Activated CD8-positive, alpha-beta memory T cell treated with anti-CD3 and anti-CD28 coated beads, Interleukin-2, amount 50 U/mL, for 1 hour (primary cell): ENCODE data around the gene CXCL14.

Experiments
- DNase-seq: peaks from one replicate; pipeline ENCODE4 v3.0.0-alpha.2; 2020; ENCODE audit errors: extremely low read depth

CXCL14 gene, protein sequence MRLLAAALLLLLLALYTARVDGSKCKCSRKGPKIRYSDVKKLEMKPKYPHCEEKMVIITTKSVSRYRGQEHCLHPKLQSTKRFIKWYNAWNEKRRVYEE

DNA sequence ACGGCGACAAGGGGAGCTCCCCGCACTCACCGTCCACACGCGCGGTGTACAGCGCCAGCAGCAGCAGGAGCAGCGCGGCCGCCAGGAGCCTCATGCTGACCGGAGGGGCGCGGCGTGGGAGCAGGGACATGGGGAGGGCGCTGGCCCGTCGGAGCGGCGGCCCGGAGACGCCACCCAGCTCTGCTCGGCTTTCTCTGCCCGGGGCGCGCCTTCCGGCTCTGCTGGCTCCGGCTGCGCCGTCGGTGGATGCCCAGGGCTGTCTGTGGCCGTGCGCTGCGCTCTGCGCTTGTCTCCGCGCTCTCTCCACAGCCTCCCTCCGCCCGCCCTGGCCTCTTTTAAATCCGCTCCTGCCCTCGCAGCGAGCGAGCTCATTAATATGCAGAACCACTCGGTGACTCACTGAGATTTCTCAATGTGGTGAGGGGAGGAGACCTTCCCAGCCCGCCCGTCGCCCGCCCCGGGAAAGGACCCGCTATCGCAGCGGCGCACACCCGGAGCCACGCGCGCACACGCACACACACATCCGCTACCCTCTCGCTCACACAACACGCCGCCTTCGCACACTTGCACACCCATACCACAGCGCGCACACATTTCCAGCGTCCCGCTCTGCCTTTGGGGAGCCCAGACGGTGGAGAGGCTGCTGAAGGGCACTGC is at the start of gene CXCL14:
CXCL14 (minus strand) TSS at position 307 of the 657 bp plus-strand sequence; CDS start at position 94, 213 bp downstream.
- no peak for DNase-seq

DNA sequence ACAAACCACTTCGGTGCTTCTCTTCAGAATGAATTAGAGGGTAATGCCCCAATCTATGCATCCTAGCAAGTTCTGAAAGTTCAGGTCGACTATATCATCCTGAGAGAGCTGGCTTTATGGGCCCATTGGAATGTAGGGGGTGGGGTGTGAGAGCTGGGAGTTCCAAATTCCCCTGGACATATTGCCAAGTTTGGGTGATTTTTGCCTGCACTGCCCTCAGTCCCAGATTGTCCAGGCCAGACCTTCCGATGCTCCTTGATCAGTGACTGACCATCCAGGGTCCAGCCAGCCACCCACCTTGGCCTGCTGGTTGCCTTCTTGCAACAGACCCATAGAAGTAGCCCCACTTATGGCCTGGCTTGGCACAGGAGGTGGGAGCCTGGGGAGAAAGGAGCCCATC is 47.8 kb upstream of the CXCL14 start:
- DNase-seq, result no peak

DNA sequence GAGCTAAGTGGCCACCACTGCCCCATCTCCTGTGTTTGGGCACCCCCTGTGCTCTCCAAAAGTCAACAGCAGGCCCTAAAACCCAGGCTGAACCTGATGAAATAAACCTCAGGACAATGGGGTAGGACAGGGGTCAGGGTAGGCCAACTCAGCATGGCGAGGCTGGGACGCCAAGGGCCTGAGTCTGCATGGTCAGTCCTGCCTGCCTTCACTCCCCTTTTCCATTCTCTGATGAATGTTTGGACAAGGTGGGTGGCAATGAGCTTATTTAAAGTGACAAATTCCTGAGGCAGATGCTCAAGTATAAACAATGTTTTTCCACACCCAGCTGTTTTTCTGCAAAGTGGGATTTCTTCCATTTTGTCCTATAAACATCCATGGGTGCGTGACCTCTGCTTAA is 47.2 kb upstream of the CXCL14 start:
- no peak for DNase-seq

DNA sequence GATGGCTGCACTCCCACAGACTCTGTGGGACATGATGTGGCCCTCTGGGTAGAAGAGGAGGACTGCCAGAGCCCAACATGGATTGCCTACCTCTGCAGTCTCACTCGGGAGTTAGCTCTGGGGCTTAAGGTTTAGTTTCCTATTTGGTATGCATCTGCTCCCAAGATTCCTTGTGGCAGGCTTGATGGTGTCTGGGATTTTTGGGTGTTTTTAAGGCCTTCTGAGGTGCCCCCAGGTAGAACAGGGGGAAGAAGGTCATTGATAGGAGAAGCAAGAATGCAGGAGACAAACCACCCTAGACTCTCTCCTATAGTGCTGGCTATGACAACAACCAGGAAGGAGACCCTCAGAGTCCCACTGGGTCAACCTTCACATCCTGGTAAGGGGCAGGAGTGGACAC is 46.7 kb upstream of the CXCL14 start:
- DNase-seq, result no peak

DNA sequence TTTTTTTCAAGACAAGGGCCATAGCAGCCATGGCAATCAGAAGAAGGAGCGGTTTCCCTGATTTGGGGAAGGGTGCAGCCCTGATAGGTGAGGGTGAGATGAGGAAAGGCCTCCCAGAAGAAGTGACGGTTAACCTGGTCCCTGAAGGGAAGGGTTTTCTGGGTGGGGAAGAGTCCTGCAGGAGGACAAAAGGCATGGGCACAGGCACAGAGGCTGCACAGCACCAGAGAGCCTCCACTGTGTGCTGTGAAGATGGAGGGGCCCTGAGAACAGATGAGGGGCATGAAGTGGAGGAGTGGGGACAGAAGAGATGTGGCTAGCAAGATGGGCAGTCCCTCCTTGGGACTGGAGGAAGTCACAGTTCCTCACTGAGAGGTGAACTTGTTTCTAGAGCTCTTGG is 46.3 kb upstream of the CXCL14 start:
- no peak for DNase-seq

DNA sequence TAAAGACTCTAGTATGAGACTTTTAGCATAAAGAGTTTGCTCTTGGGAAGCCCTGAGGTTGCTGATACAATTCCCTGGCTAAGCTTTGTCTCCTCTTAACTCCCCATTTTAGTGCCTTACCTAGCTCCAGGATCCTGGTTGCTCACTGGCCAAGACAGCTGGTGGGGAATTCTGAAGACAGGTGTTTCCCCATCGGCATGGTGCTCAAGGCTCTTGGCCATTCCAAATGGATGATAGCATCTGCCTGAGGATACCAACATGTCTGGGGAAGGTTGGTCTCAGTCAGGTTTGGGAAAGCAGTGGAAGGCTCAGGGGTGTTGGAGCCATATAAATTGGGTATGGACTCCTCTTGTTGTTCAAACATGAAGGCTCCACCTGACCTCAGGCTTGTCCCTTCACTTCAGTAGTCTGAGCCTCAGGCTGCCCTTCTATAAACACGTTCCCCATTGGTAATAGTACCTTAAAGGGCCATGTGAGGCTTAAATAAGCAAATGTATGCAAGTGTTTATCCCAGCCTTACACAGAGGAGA is 44.5 kb upstream of the CXCL14 start:
- DNase-seq, result no peak

DNA sequence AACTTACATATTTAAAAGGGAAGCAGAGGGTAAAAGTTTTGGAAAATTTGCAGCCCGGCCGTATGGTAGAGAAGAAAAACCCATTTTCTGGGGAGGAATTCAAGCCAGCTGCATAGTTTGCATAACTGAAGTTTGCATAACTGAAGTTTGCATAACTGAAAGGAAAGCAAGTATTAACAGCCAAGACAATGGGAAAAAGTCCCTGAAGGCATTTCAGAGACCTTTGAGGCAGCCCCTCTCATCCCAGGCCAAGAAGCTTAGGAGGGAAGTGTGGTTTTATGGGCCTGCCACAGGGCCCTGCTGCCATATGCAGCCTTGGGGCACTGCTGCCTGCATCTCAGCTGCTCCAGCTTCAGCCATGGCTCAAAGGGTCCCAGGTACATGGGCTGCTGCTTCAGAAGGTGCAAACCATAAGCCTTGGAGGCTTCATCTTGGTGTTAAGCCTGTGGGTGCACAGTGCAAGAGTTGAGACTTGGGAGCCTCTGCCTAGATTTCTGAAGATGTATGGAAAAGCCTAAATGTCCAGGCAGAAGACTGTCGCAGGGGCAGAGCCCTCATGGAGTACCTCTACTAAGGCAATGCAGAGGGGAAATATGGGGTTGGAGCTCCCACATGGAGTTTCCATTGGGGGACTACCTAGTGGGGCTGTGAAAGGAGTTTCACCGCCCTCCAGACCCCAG is 36.9 kb upstream of the CXCL14 start:
- no peak for DNase-seq

DNA sequence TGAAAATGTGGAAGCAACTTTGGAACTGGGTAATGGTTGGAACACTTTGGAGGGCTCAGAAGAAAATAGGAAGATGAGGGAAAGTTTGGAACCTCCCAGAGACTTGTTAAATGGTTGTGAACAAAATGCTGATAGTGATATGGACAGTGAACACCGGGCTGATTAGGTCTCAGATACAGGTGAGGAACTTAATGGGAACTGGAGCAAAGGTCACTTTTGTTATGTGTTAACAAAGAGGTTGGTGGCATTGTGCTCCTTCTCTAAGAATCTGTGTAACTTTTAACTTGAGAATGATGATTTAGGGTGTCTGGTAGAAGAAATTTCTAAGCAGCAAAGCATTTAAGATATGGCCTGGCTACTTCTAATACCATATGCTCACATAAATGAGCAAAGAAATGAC is 36.4 kb upstream of the CXCL14 start:
- DNase-seq, result no peak

DNA sequence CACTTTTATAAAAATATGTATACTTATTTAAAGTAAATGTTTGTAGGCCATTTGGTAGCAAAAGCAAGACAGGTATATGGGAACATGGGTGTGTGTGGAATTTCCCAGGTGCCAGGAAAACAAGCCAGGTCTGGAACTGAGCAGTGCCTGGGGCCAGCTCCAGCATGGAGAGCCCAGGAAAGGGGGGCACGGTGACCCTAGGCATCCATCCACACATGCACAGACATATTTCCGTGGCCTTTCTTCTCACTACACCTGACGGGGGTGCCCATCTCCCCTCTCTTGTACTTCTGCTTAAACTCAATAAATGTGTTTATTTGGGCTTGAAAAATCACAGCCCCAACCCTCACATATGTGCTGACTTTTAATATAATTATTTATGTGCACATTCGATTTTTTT is 31.2 kb upstream of the CXCL14 start:
- no peak for DNase-seq

DNA sequence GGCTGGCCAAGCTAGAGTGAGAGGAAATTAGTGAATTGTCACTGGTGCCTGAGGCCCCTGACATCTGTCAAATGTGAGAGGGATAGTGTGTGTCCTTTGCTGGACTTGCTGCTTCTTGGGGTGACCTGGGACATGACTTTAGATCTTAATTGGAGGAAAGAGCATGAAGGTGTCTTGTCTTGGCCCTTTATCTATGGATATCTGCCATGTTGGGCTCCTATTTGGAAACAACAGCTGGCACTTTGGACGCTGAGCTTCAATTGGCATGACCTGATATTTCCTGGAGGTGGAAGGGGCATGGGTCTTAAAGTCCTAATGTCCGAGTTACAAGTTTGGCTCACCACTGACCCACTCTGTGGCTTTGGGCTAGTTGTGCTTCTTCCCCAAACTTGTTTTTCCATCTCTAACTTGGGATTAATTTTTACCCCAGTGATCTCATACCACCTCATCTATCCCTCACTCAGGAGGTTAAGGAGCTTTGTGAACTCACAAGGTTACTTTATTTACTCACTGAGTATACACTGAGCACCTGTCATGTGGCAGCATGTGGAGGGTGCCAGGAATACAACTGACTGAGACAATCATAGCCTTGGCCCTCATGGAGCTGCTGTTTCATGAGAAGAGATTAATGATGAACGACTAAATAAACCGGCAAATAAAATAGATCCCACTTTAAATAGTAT is 30.1 kb upstream of the CXCL14 start:
- DNase-seq, result no peak

DNA sequence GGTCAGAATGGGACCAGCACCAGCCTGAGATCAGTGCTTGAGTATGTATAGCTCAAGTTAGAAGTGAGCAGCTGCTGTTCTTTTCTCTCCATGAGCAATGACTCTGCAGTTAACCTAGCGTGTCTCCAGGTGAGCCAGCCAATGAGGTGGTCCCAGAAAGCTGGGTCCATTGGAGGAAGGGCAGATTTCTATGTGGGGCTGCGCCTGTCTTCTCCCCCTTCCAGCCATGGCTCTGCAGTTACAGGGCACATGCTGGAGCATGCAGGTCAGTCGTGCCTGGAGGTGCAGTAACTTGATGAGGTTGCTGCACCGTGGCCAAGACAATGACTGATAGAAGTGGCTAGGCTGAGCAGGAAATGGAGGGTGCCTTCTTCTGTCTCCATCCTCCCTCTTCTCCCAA is 29.6 kb upstream of the CXCL14 start:
- DNase-seq, result no peak

DNA sequence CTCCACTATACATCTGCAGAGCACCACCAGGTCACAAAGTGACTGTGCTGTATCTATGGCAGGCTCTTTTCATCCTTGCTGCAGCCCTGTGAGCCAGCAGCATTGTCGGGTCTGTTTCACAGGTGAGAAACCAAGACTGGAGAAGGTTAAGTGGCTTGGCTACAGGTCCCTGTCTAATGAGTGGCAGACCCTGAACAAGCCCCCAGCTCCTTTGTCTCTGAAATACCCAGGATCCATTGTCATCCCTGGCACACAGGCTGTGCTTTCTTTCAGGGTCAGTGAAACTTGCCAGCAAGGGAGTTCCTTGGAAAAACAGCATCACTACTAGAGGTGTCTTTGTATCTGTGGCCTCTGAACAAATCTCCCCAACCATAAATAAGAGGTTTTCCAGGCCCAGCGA is 27.6 kb upstream of the CXCL14 start:
- DNase-seq, result no peak

DNA sequence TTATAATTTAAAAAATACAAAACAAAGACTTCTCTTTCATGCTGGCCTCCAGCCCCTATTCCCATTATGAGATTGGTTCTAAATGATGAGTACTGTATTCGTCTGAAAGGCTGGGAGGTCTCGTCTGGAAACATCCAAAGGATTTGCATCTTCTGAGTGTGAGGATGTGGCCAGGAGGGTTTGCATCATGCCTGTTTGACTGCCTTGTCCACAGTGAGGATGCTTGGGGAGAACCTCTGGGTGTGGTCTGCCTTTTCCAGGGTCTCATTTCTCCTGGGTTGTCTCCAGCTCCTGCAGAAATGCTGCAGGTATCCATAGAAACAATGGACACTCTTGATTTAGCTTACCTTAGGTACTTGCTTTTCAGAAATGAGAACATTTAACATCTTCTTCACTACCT is 26.4 kb upstream of the CXCL14 start:
- no peak for DNase-seq

DNA sequence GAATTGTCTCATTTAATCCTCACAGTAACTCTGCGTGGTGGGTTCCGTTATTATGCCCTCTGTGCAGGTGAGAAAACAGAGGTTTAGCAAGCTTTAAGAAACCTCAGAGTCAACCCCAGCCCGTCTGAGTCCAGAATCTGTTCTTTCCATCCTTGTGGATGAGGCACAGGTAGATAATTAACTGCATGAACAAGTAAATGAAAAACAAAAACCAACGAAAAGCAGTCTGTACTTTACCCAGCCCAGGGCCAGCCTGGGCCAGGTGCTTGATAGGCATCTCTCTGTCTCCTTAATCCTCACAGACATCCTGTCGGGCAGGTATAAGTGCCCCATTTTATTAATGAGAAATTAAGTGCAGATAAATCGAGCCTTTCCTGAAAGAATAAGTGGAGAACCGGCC is 25.3 kb upstream of the CXCL14 start:
- DNase-seq, result no peak

DNA sequence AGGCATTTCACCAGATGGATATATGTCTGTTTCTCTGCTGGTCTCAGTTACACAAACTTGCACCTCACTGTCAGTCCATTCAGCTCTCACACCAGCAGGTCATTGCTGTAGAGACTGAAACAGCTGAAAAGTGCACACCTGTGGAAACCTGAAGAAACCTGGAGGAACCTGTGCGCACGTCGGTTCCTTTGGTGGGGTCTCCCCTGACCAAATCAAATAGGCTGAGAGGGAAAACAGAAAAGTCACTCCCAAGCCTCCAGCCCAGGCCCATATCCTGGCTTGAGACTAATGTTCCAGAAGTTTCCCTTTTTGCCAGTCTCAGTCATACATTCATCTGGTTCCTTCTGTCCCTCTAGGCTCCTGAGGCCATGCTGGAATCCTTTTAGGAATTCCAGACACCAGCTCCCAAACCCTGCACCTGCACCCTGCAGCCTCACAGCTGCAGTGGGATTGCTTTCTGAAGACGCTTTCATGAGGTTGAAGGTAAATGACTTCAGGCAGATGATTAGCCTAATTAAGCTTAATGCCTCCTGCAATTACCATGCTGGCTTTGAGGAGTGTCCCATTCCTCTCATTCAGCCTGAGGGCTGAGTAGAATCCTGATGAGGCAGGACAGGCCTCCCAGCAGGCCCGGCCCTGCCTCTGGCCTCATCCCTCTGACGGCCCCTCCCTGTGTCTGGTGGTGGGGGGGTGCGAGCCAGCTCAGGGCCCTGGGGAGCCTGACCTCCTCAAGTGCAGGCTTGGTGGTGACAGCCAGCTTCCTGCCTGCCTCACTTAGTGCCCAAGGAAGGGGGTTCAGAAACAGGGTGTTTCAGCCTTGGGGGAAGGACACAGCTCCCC is 24.3 kb upstream of the CXCL14 start:
- DNase-seq, result no peak

DNA sequence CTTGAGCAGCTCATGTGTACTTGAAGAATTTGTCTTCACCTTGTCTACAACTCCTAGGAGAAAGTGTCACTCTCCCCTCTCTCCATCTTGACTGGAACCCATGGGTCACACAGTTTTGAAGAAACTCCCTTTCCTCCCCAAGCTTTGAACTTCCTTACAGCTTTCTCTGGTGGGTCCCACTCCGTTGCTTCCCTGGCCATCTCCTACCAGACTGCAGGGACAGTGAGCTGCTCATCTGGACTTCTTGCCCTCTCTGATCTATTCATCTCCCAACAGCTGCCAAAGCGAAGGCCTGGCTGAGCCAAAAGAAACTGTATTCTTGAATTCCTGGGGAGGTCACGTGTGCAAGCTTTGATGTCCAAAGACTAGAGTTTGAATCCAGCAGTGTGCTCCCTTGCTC is 22.7 kb upstream of the CXCL14 start:
- no peak for DNase-seq

DNA sequence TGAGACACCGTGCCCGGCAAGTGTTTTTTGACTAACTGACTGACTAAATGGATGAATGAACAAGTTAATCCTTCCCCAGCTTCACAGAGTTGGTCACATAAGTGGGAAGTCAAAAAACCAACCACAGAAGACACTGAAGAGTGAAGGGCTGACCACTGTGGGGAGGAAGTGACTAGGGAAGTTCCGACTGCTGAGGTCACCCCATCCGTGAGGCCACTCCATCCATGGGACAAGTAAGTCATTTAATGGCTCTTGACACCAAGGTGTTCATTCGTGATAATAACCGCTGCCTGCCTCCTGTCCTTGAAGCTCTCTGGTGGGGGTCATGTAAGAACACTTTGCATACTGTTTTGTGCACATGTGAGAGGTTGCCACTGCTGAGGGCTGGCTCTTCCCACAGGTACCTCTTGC is 22.2 kb upstream of the CXCL14 start:
- DNase-seq, result no peak

DNA sequence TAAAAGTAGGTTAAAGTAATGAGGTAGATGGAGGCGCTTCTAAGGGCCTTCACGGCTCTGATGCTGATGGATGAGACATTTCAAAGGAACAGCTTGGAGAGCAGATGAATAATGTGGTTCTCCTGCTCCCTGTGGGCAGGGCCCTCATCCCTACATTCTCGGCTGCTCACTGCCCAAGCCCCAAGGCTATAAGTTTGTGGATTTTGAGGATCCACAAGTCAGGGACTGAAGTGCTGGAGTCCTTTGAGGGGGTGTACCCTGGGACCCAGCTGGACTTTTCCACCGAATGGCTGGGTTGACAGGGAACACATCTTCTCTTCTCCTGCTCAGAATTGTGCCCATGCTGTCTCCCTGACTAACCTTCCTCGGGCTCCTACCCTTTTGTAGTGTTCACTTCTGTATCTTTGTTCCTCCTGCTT is 21.4 kb upstream of the CXCL14 start:
- DNase-seq, result no peak

DNA sequence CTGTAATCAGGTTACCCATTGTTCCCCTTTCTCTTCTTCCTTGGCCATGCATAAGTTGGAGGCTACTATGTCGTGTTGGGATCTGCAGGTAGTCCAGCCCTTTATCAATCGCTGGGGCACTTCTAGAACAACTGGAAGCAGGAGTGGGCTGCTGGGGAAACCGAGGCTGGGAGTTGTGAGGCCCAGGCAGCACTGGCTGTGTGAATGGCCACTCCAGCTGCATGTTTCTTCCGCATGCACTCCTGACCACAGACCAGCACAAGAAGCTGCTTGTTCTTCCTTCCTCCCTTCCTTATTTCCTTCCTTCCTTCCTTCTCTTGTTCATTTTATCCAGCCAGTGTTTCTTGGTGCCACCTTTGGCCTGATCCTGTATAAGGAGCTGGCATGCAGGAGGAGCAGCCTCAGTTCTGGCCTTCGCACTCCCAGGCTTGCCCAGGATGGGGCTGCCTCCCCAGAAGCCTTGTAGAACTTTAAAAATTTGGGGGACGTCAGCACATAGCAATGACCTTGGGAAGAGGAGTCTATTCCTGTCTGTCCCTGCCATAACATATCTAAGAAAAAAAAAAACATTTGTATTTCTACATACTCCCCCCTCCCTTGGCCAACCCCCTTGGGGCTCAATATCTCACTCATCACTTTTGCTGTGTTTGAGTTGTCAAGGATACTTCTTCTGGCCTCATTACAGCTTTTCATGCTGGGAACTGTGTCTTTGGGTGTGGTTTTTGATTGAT is 20.8 kb upstream of the CXCL14 start:
- DNase-seq, result no peak

DNA sequence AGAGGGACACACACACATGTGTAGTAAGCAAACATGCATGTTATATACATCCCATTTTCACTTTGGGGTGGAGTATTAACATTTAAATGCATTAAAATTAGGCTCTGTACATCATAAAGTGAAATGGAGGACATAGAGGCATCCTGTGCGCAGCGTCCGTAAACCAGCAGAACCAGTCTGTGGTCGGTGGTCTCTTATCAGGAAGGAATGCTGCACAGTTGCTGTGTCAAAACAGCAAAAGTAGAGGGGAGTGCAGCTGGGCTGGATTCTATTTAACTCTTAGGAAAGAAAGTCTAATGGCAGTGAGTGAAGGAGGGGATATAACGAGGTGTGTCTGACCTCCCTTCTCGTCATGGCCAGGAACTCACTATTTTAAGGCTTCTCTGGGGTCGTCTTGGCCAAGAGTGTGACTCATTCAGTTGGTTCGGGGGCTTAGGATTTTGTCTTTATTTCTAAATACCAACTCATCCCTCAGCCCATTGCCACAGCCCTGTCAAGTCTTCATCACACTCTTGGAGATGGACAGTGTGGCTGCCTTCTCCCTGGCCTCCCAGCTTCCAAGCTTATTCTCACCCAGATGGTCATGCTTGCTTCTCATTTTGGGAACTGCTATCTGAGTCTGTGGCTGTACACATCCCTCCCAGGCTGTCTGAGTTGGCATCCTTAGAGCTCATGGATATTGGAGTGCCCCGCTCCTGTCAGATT is 20.1 kb upstream of the CXCL14 start:
- DNase-seq, result no peak

DNA sequence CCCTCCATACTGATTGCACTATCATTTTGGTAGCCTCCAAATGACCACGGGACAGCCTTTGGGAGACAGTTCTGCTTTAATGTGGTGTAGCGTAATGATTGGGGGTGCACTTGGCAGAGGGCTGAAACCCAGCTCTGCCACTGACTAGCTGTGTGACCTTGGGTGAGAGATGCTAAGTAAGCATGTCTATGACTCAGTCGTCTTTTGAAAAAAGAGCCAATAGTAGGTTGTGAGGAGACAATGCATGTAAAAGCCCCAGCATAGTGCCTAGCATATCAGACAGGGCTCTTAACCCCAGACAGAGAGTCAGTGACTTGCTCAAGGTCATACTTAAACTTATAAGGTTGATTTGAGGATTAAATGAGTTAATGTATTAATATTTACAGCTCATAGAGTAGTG is 18.0 kb upstream of the CXCL14 start:
- no peak for DNase-seq
